GM15510 (cell line): ENCODE data around the gene USP2.

ENCODE experiments used
- POLR2A ChIP-seq: IDR thresholded peaks from 3 replicates; pipeline ENCODE4 v1.6.1; 2011; ENCODE audit warnings: borderline replicate concordance; ENCODE audit not compliant: insufficient read length; ENCODE audit errors: extremely low read depth

USP2 gene

GRCh38 chr11:119320776-119321524, 60.5 kb downstream of the USP2 start:
- peak; percentile 68 for TF ChIP-seq POLR2A

- no peak for TF ChIP-seq POLR2A
These were observed 61.2 kb downstream of the USP2 start for GRCh38 chr11:119320240-119320775.

- no peak for TF ChIP-seq POLR2A
These were observed 61.7 kb downstream of the USP2 start for GRCh38 chr11:119319700-119320239.

GRCh38 chr11:119319136-119319699, 62.3 kb downstream of the USP2 start:
- TF ChIP-seq POLR2A = no peak

- TF ChIP-seq POLR2A = peak; percentile 18
These were observed 63.0 kb downstream of the USP2 start for GRCh38 chr11:119318240-119319135.

GRCh38 chr11:119317592-119318239, 63.8 kb downstream of the USP2 start:
- no peak for TF ChIP-seq POLR2A

- TF ChIP-seq POLR2A = no peak
These were observed 64.5 kb downstream of the USP2 start, which contains the start of gene MCAM for GRCh38 chr11:119316729-119317591. Gene MCAM (minus strand): TSS chr11:119317130. CDS start chr11:119317101, 29 bp downstream.

GRCh38 chr11:119316016-119316728, 65.3 kb downstream of the USP2 start:
- no peak for TF ChIP-seq POLR2A

GRCh38 chr11:119315131-119316015, 66.1 kb downstream of the USP2 start:
- TF ChIP-seq POLR2A = no peak

GRCh38 chr11:119314726-119315125, 66.8 kb downstream of the USP2 start:
- TF ChIP-seq POLR2A = no peak

GRCh38 chr11:119310682-119311052, 70.8 kb downstream of the USP2 start:
- no peak for TF ChIP-seq POLR2A
